GM08714 (cell line): ENCODE measurements around the gene CTNNBIP1.

Experiments
- H3K4me3 ChIP-seq: fragments of 200-500 bp; sonication (Bioruptor generic); 2 replicates; pipeline ENCODE4 v1.5.1; 2014; ENCODE audit warnings: mild to moderate bottlenecking, low read length, inconsistent platforms
- ZNF274 ChIP-seq: IDR thresholded peaks from 2 replicates; pipeline ENCODE4 v1.6.1; 2012; ENCODE audit warnings: mild to moderate bottlenecking, low read depth, low read length

Gene CTNNBIP1

DNA sequence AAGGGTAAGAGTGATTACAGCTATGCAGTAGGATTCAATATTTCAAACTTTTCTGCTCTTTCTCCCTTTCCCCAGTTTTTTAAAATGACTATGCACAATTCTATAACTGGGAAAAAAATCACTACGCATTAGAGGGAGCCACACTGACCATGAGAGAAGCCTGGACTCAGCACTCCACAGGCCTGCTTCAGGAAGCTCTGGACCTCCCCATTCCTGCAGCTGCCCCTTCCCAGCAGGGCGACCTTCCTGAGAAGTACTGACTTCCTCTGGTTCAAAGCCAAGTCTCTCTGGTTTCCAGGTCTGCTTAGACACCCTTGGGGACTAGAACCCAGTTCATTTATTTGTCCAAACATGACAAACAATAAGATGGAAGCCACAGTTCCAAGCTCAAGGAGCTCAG, 44.3 kb downstream of the CTNNBIP1 start:
- no peak for TF ChIP-seq ZNF274
- no peak overlapping the region for H3K4me3 ChIP-seq

DNA sequence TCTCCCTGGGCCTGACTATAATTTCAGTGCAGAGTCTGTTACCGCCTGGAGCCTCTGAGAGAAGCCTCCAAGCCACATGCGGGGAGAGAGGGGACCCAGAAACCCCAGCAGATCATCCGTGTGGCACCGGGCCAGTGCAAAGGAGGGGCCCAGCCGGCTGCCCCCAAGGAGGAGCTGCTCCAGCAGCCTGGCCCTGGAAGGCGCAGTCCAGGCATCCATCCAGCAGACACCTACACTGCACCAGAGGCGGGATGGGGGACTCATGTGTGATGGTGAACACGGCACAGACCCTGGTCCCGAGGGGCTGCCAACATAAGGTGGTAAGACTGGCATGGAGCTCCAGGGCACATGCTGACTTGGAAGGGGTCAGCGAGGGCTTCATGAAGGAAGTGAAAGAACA, 46.7 kb downstream of the CTNNBIP1 start:
- no peak overlapping the region for H3K4me3 ChIP-seq
- no peak for TF ChIP-seq ZNF274

DNA sequence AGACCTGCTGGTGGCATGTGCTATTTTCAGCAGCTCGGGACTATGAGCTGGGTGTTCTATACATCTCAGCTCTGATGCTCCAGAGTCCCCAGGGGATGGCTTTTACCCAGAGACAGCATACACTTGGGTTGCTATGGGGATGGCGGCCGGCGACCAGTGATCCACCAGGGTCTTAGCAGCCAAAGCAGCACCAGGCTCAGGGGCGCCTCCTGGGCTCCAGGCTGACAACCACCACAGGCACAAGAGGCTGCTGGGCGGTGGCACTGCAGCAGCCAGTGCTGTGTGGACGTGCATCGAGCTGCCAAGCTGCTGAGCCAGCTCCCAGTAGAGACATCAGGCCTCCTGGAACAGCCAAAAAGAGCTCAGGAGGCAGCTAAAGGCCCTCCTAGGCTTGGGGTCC, 48.7 kb downstream of the CTNNBIP1 start:
- no peak overlapping the region for H3K4me3 ChIP-seq
- TF ChIP-seq ZNF274, result no peak

DNA sequence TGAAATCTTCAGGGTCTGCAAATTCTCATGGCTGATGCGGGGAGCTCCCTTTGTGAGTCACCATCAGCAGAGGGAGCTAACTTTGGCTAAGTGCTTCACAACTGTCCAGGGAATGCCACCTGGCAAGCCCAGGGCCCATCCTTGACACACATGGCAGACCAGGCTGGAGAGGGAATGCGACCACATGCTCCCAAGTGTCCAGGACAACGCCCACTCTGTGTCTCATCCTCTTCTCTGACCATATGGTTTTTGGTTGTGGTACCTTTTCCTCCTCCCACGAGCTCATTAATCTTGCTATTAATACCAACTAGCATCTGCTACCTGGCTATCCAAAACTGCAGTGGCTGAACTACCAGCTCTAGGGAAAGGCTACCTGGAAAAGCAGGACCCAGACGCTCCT, 49.2 kb downstream of the CTNNBIP1 start:
- H3K4me3 ChIP-seq, result no peak overlapping the region
- no peak for TF ChIP-seq ZNF274

DNA sequence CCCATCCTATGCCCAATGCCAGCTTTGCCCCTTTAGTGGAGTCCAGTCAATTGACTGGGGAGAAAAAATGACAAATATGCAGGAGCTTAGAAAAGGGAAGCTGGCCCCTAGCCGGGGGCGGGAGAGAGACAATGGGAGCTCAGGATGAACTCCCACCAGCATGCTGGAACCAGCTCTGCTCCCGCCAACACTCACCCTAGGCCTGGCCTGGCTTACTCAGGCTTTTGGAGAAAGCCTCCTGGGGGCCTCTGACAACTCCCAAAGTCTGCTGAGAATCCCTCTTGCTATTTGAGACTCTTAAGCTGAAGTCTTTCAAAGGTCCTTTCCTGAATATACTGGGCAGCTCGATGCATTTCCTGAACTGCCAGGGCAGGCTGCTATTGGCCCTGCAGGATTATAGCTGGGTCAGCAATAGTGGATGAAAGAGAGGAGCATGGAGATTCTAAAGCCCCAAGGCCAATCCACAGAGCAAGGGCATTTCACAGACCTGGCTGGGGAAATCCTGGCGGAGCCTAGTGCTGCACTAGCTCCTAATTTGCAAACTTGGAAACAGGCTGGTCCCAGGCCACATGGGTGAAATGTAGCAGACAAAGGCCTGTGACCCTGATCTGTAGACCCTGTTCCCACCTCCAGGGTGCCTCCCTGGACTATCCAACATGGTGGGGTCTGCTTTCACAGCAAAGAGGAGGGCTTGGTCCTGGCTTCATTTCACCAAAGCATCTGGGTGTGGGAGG, 50.6 kb downstream of the CTNNBIP1 start:
- no peak overlapping the region for H3K4me3 ChIP-seq

DNA sequence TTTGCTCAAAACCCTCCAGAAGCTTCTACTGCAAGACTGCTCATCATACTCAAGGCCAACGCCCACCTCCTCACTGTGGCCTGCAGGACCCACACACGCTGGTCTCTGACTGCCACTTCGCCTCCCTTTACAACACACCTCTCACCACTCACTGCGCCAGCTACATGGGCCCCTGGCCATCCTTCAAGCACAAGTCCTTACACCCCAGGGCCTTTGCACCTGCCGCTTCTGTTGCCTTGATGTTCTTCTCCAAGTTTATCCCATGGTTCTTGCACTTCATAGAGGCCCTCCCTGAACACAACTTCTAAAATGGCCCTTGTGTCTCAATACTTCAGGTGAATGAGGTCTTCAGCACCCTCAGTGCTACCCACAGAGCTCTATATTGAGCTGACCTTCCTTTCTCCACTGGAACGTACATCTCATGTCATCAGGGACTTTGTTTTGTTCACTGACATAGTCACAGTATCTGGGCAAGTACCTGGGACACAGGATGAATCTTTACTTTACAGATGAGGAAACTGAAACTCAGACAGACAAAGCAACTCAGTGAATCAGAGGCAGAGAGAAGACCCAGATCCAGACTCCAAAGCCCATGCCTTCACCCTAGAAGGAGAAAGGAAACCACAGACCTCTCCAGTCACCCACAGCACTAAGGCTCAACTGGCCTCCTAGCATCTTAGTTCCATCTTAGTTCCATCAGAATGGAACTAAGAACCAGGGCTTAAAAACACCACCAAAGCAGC, 51.6 kb downstream of the CTNNBIP1 start:
- no peak for TF ChIP-seq ZNF274
- H3K4me3 ChIP-seq, result no peak overlapping the region

More for the DNA sequence above, 50.6 kb downstream of the CTNNBIP1 start:
- TF ChIP-seq ZNF274, result no peak

DNA sequence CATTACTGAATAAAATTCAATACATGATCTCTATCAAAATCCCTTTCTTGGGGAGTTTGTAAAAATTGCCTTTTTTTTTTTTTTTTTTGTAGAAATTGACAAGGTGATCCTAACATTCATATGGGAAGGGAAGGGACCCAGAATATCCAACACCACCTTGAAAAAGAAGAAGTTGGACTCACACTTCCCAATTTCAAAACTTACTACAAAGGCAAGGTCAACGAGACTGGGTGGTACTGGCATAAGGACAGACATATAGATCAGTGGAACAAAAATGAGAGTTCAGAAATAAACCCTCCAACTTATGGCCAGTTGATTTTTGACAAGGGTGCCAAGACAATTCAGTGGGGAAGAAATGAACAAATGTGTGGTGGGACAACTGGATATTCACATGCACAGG, 54.9 kb downstream of the CTNNBIP1 start:
- H3K4me3 ChIP-seq, result no peak overlapping the region
- no peak for TF ChIP-seq ZNF274

DNA sequence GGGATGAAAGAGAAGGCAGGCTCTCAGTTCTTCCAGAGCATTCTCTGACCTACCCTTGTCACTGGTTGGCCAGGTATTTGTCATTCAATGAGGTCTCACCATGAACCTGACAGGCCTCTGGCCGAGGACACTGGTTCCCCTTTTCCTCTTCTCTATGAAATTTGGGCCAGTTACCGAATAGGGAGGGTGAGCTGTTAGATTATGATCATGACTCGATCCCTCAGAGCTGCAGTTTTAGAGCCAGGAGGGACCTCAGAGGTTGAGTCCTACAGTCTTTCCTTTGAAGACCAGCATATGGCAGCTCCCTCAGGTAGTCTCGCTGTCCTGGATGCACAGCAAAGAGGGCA, 56.8 kb downstream of the CTNNBIP1 start:
- TF ChIP-seq ZNF274, result no peak
- no peak overlapping the region for H3K4me3 ChIP-seq

DNA sequence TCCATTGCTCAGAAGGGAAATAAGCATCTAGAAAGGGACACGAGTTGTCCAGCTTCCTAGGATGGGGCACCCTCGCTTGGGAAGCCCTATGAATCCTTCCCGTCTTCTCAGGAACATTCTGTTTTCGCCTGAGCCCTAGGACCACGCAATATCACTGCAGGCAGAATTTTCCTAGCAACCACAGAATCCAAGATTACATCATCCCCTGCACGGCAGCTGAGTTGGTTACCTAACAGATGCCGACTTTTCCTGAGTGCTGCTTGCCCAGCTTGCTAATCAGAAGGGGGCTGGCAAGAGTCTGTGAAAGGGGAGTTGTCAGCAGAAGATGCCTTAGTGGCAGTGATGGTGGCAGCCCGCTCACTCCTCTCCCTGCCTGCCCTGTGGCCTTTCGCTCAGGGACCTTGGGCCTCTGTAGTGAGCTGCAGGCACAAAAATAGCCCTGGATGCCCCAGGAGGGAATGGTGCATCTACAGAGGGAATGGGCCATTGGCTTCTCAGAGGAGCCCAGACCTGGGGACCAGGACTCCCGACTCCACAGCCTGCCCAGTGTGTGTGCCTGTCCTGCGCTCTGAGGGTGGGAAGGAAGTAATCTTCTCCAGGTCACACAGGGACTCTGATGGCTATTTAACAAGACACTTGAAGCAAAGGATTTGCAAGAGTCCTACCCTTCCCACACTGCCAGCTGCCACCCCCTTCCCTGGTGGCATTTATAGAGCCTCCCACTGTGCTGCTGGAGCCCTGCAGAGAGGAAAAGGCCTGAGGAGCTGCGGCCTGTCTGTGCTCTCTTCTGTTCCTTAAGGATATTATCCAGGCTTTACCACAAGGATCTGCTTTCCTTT, 57.4 kb downstream of the CTNNBIP1 start:
- no peak for TF ChIP-seq ZNF274
- no peak overlapping the region for H3K4me3 ChIP-seq

DNA sequence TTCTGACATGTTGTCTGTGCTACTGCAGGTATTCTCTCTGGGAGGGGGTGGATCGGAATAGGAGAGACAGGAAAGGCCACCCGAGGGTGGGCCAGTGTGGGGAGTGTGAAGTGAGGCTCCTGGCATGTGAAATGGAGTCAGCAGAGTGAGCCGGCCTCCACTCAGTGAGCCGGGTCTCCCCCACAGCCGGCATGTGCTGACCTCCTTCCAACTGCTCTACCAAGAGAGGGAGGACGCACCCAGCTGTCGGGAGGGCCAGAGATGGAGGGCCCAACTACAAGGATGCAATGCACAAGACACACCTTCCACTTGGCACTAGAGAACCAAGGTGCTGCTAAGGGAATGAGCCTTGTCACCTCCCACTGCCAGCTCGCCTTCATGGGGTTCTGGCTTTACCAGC, 58.1 kb downstream of the CTNNBIP1 start:
- no peak overlapping the region for H3K4me3 ChIP-seq
- no peak for TF ChIP-seq ZNF274

DNA sequence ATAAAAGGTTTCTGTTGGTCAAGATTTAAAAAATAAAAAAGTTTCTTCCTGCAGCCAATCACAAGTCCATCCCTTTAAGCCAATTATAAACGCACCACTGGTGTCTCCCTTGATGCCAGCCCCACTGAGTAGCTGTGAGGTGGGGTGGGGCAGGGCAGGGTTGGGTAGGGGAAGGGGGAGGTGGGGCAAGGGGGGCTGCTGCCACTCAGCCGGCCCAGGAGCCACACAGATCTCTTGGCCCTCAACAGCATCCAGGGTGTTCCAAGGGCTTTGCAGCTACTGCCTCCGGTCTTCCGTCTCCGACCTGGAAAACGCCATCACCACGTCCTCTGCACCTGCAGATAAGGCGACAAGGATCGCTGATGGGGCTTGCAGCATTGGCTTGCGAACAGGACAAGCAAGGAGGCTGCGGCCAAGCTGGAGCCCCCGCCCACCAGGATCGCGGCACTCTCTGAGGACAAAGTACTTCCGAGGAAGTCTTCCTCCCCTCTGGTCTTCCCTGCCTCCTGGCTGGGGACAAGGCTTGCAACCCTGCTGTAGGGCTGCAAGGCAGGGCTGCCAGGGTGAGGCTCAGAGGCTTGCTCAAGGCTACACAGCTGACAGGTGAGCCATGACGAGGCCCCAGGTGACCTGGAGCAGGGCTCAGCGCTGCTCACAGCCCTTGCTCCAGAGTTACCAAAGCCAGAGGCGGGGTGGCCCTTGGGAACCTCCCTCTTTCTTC, 59.5 kb downstream of the CTNNBIP1 start:
- no peak overlapping the region for H3K4me3 ChIP-seq
- no peak for TF ChIP-seq ZNF274

DNA sequence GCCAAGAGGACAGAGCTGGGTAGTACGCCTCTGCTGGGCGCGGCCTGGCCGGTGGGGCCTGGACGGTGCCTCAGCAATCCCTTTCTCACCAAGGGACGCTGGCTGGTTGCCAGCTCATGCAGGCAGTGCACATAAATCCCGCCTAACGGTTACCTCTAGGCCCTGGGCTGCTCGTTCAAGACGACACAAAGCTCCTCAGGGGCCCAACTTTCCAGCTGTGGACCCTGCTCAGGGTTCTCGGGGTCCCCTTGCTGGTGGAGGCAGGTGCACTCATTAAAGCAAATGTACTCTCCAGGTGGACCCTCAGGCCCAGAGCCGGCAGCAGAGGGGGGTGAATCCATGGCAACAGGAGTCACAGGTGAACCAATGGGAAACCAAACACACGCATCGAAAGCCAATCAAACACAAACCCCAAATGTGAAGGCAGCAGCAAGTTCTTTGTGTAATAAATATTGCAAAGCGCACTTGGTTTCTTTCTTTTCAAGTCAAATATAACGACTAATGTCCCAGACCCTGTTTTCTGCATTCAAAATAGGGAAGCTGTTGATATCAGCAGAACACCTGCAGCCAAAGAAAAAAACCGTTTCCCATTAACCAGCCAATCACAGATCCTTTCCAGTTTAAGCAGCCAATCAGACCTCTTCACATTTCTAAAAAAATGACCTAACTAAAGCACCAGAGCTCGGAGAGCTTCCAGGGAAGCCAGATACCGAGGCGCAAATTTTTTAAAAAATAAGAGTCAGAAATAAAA, 60.2 kb downstream of the CTNNBIP1 start:
- H3K4me3 ChIP-seq, result no peak overlapping the region

DNA sequence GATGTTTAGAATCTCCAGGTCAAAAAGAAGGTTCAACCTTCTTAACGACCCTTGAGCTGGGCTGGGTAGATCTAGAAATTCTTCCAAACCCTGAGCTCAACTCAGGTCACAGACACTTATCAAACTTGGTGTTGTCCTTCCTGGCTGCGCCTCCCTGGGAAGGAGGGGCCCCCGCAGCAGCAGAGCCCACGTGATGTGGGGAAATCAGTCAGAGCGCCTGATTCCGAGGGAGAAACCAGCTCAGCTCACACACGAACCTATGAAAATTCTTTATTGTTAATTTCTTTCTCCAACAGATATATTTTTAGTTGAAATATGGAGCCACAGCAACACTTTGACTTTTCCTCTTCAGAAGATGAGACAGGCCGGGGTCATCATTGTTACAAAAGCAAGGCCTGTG, 62.0 kb downstream of the CTNNBIP1 start:
- TF ChIP-seq ZNF274, result no peak
- no peak overlapping the region for H3K4me3 ChIP-seq

More for the DNA sequence above, 60.2 kb downstream of the CTNNBIP1 start:
- no peak for TF ChIP-seq ZNF274
